Trophoblast cell (in vitro differentiated cells and primary cell): ENCODE measurements around the gene GOSR1.
A peak's percentile ranks its signal among the peaks of the same experiment; 100 is the strongest.

Experiments used
- DNase-seq, 2 donors: peaks; one replicate each; pipeline ENCODE4 v3.0.0-alpha.2; 2016
- H2AFZ ChIP-seq: 2 replicates; pipeline ENCODE4 v1.6.1; 2013; ENCODE audit warnings: low read length, moderate library complexity, mild to moderate bottlenecking; ENCODE audit not compliant: insufficient read depth, poor library complexity
- H2AK5ac ChIP-seq: 2 replicates; pipeline ENCODE4 v1.6.1; 2013; ENCODE audit warnings: mild to moderate bottlenecking, low read length
- H2BK120ac ChIP-seq: 2 replicates; pipeline ENCODE4 v1.6.1; 2013; ENCODE audit warnings: low read length, mild to moderate bottlenecking, moderate library complexity; ENCODE audit not compliant: insufficient read depth, poor library complexity
- H2BK12ac ChIP-seq: 2 replicates; pipeline ENCODE4 v1.6.1; 2013; ENCODE audit warnings: mild to moderate bottlenecking, low read length, moderate library complexity
- H2BK5ac ChIP-seq: 2 replicates; pipeline ENCODE4 v1.6.1; 2013; ENCODE audit warnings: low read length, low read depth, moderate library complexity, mild to moderate bottlenecking; ENCODE audit not compliant: poor library complexity
- H3K14ac ChIP-seq: 2 replicates; pipeline ENCODE4 v1.6.1; 2013; ENCODE audit warnings: mild to moderate bottlenecking, low read length
- H3K18ac ChIP-seq: 2 replicates; pipeline ENCODE4 v1.6.1; 2013; ENCODE audit warnings: mild to moderate bottlenecking, low read length
- H3K23ac ChIP-seq: 2 replicates; pipeline ENCODE4 v1.6.1; 2013; ENCODE audit warnings: low read length
- H3K27ac ChIP-seq: 2 replicates; pipeline ENCODE4 v1.5.1; 2013; ENCODE audit warnings: low read depth, mild to moderate bottlenecking, inconsistent platforms, low read length, moderate library complexity
- H3K27me3 ChIP-seq: 2 replicates; pipeline ENCODE4 v1.6.1; 2013; ENCODE audit warnings: inconsistent platforms, mild to moderate bottlenecking, low read length, moderate library complexity; ENCODE audit not compliant: insufficient read depth
- H3K36me3 ChIP-seq, 2 experiments: 1 replicate in 1 of 2; 2 replicates in 1 of 2; pipeline ENCODE4 v1.6.1; 2013; ENCODE audit warnings: low read length in 2 of 2, mild to moderate bottlenecking in 2 of 2, moderate library complexity in 1 of 2; ENCODE audit not compliant: insufficient read depth in 2 of 2, control insufficient read depth in 1 of 2
- H3K4ac ChIP-seq: 2 replicates; pipeline ENCODE4 v1.6.1; 2013; ENCODE audit warnings: low read depth, mild to moderate bottlenecking, low read length, moderate library complexity
- H3K4me1 ChIP-seq, 2 experiments: 1 replicate in 1 of 2; 2 replicates in 1 of 2; pipeline ENCODE4 v1.6.1; 2013; ENCODE audit warnings: low read length in 2 of 2, mild to moderate bottlenecking in 2 of 2, moderate library complexity in 1 of 2; ENCODE audit not compliant: insufficient read depth in 2 of 2, control insufficient read depth in 1 of 2
- H3K4me2 ChIP-seq: 2 replicates; pipeline ENCODE4 v1.6.1; 2013; ENCODE audit warnings: inconsistent platforms, mild to moderate bottlenecking, low read length, moderate library complexity
- H3K4me3 ChIP-seq: 2 replicates; pipeline ENCODE4 v1.5.1; 2013; ENCODE audit warnings: mild to moderate bottlenecking, low read depth, low read length, inconsistent platforms
- H3K79me1 ChIP-seq: one replicate; pipeline ENCODE4 v1.6.1; 2013; ENCODE audit warnings: low read length
- H3K79me2 ChIP-seq: 2 replicates; pipeline ENCODE4 v1.6.1; 2013; ENCODE audit warnings: low read length, mild to moderate bottlenecking; ENCODE audit not compliant: control insufficient read depth, insufficient read depth, poor library complexity
- H3K9ac ChIP-seq: 2 replicates; pipeline ENCODE4 v1.6.1; 2013; ENCODE audit warnings: mild to moderate bottlenecking, low read length
- H3K9me3 ChIP-seq: 2 replicates; pipeline ENCODE4 v1.6.1; 2013; ENCODE audit warnings: low read depth, mild to moderate bottlenecking, control low read depth, inconsistent platforms, low read length; ENCODE audit not compliant: insufficient read depth
- H4K12ac ChIP-seq: 2 replicates; pipeline ENCODE4 v1.6.1; 2013; ENCODE audit warnings: low read depth, mild to moderate bottlenecking, low read length, moderate library complexity
- H4K8ac ChIP-seq: 2 replicates; pipeline ENCODE4 v1.6.1; 2013; ENCODE audit warnings: low read depth, mild to moderate bottlenecking, low read length, moderate library complexity
- H4K91ac ChIP-seq: one replicate; pipeline ENCODE4 v1.6.1; 2013; ENCODE audit warnings: low read depth, mild to moderate bottlenecking, low read length, moderate library complexity
- WGBS: extraction: QIAGEN DNeasy Blood & Tissue Kit; methylation state at CpG from one replicate; pipeline ENCODE4 v1.1.7; 2013; ENCODE audit warnings: missing lambda C conversion rate; ENCODE audit not compliant: insufficient read length, insufficient coverage; ENCODE audit errors: extremely low coverage; 5-methylcytosine and 5-hydroxymethylcytosine counted together

GOSR1 gene

DNA sequence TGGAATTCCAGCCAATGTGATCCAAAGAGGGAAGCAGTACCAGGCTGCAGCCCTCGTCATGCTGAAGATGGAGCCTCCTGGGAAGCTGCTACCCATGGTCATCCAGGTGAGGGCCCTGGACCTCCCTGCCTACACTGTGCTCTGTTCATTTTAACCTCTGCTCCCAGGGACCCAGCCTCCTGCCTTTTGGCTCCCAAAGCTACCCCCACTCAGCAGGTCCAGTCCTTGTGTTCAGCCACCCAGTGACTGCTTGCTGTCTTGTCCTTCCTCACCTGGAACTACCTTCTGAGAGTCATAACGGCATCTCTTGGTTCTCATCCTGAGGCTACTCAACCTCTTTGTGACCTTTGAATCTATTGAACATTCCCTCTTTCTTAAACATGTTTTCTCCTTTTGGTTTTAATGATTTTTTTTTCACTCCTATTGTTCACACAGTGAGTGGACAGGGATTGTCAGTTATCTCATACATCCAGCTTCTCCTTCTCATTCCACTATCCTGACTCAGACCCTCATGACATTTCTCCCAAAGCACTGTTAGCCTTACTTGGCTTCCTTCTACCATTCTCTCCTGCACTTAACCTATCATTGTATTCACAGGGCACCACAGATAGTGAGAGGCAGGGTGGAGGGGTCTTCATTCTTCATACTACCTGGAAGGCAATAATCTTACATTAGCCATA lies 53.3 kb downstream of the GOSR1 start:
- H3K27ac ChIP-seq = no peak overlapping the region
- no peak overlapping the region for H4K8ac ChIP-seq
- no peak overlapping the region for H2BK12ac ChIP-seq
- no peak overlapping the region for H4K12ac ChIP-seq
- no peaks in the 10 kb centered on the region for H3K27me3 ChIP-seq
- H3K9ac ChIP-seq = no peak overlapping the region
- no peak overlapping the region for H3K4ac ChIP-seq
- H3K23ac ChIP-seq = no peak overlapping the region
- no peak overlapping the region for H2BK5ac ChIP-seq
- no peaks in the 10 kb centered on the region for H3K9me3 ChIP-seq
- H3K14ac ChIP-seq = no peak overlapping the region
- WGBS = no CpG with 5 or more reads among the region's 2 CpGs
- H3K4me1 ChIP-seq = peaks cover 7 to 10% of the 10 kb centered on the region in 2 experiments
- H2AFZ ChIP-seq = no peak overlapping the region
- H3K36me3 ChIP-seq = no peaks in the 10 kb centered on the region
- no peak overlapping the region for H3K4me3 ChIP-seq
- peak overlapping the region; percentile 26 for H3K4me2 ChIP-seq
- peak; percentile 18 to 68 for DNase-seq
- H3K18ac ChIP-seq = no peak overlapping the region
- no peak overlapping the region for H2BK120ac ChIP-seq
- H3K79me2 ChIP-seq = no peaks in the 10 kb centered on the region
- H3K79me1 ChIP-seq = no peaks in the 10 kb centered on the region
- H2AK5ac ChIP-seq = no peak overlapping the region
- no peak overlapping the region for H4K91ac ChIP-seq

GRCh38 chr17:30532871-30533270 lies 55.7 kb downstream of the GOSR1 start:
- Histone ChIP-seq H3K4me3 (no peak overlapping the region), H2BK120ac (no peak overlapping the region), H3K4ac (no peak overlapping the region), H3K9ac (no peak overlapping the region), H3K18ac (no peak overlapping the region), H2BK12ac (no peak overlapping the region), H3K79me2 (no peaks in the 10 kb centered on the region), H3K4me2 (no peak overlapping the region), H3K23ac (no peak overlapping the region), H3K4me1 (peaks cover 7 to 10% of the 10 kb centered on the region in 2 experiments), H4K12ac (no peak overlapping the region), H3K36me3 (no peaks in the 10 kb centered on the region), H2AK5ac (no peak overlapping the region), H3K27me3 (no peaks in the 10 kb centered on the region), H2BK5ac (no peak overlapping the region), H3K9me3 (no peaks in the 10 kb centered on the region), H2AFZ (no peak overlapping the region), H3K14ac (no peak overlapping the region), H3K27ac (no peak overlapping the region), H3K79me1 (no peaks in the 10 kb centered on the region), H4K91ac (no peak overlapping the region), H4K8ac (no peak overlapping the region)
- DNase-seq = no peak
- WGBS = no CpG with 5 or more reads among the region's 2 CpGs

- Histone ChIP-seq H3K9ac (no peak overlapping the region), H3K4me3 (no peak overlapping the region), H3K14ac (no peak overlapping the region), H3K4me2 (no peak overlapping the region), H2BK120ac (no peak overlapping the region), H3K4me1 (peaks cover 7 to 10% of the 10 kb centered on the region in 2 experiments), H3K27ac (no peak overlapping the region), H4K12ac (no peak overlapping the region), H3K36me3 (no peaks in the 10 kb centered on the region), H2BK5ac (no peak overlapping the region), H2BK12ac (no peak overlapping the region), H3K4ac (no peak overlapping the region), H3K23ac (no peak overlapping the region), H4K91ac (no peak overlapping the region), H4K8ac (no peak overlapping the region), H3K27me3 (no peaks in the 10 kb centered on the region), H2AFZ (no peak overlapping the region), H3K18ac (no peak overlapping the region), H3K79me2 (no peaks in the 10 kb centered on the region), H2AK5ac (no peak overlapping the region), H3K9me3 (no peaks in the 10 kb centered on the region), H3K79me1 (no peaks in the 10 kb centered on the region)
- no CpG with 5 or more reads among the region's 12 CpGs for WGBS
- DNase-seq = no peak
These were observed 57.1 kb downstream of the GOSR1 start for GRCh38 chr17:30534298-30534697.

- no peaks in the 10 kb centered on the region for H3K36me3 ChIP-seq
These were observed 58.0 kb downstream of the GOSR1 start for GRCh38 chr17:30534938-30535921.

More at GRCh38 chr17:30534938-30535921, 58.0 kb downstream of the GOSR1 start:
- Histone ChIP-seq H3K9ac (no peak overlapping the region), H2AK5ac (no peak overlapping the region), H4K8ac (no peak overlapping the region), H3K4ac (no peak overlapping the region), H2BK12ac (no peak overlapping the region), H4K91ac (no peak overlapping the region), H2BK120ac (no peak overlapping the region), H2AFZ (no peak overlapping the region), H2BK5ac (no peak overlapping the region), H3K14ac (no peak overlapping the region), H3K4me2 (no peak overlapping the region), H3K27ac (no peak overlapping the region), H3K4me1 (peaks cover 5 to 7% of the 10 kb centered on the region in 2 experiments), H3K79me2 (no peaks in the 10 kb centered on the region), H3K18ac (no peak overlapping the region), H3K23ac (no peak overlapping the region), H4K12ac (no peak overlapping the region), H3K4me3 (no peak overlapping the region), H3K27me3 (no peaks in the 10 kb centered on the region), H3K9me3 (no peaks in the 10 kb centered on the region), H3K79me1 (no peaks in the 10 kb centered on the region)
- no peak for DNase-seq
- WGBS = no CpG with 5 or more reads among the region's 12 CpGs
